Gastrocnemius medialis (tissue), 4 donors: ENCODE data around the gene WDR46. TPM values are rescaled to one million over a fixed set of nuclear protein-coding genes. Genes with fewer than 3 reads are reported as not detected.
A peak's percentile ranks its signal among the peaks of the same experiment; 100 is the strongest.
"Not testable (repeated sequence)": the region's sequence is repeated elsewhere in the genome, so short reads cannot be mapped to it uniquely, and the experiment has no call there.

ENCODE experiments used
- ATAC-seq, 2 donors: fragments of 150-250 bp; one replicate each; pipeline ENCODE4 v1.9.1; 2016
- DNase-seq, 2 donors: peaks; one replicate each; pipeline ENCODE4 v3.0.0-alpha.2; 2019
- H3K27ac ChIP-seq, 4 donors: fragments of 200-600 bp; sonication (generic); 1 replicate in 1 of 4; 2 replicates in 3 of 4; pipeline ENCODE4 v1.5.1; 2016 to 2018; ENCODE audit warnings: mild to moderate bottlenecking in 2 of 4, moderate library complexity in 1 of 4
- H3K27me3 ChIP-seq, 3 donors: fragments of 200-600 bp; sonication (generic) in 2 of 3; 1 replicate in 1 of 3; 2 replicates in 2 of 3; pipeline versions ENCODE4 v1.5.1 to v1.6.0; 2016 to 2019; ENCODE audit warnings: mild to moderate bottlenecking in 1 of 3, moderate library complexity in 1 of 3
- H3K36me3 ChIP-seq, 2 donors: fragments of 200-600 bp; sonication (generic) in 1 of 2; one replicate each; pipeline ENCODE4 v1.5.1; 2017 to 2018
- H3K4me1 ChIP-seq, 2 donors: fragments of 200-600 bp; sonication (generic) in 1 of 2; one replicate each; pipeline ENCODE4 v1.5.1; 2016 to 2017; ENCODE audit warnings: mild to moderate bottlenecking in 2 of 2
- H3K4me3 ChIP-seq, 4 donors: fragments of 200-600 bp; sonication (generic) in 3 of 4; 1 replicate in 1 of 4; 2 replicates in 3 of 4; pipeline ENCODE4 v1.5.1; 2016 to 2019; ENCODE audit warnings: mild to moderate bottlenecking in 2 of 4
- H3K9me3 ChIP-seq, 3 donors: fragments of 200-600 bp; sonication (generic) in 2 of 3; 1 replicate in 1 of 3; 2 replicates in 2 of 3; pipeline ENCODE4 v1.5.1; 2016 to 2019
- POLR2A ChIP-seq, 2 donors: fragments of 450-650 bp; IDR thresholded peaks; one replicate each; pipeline ENCODE4 v1.6.1; 2017; ENCODE audit warnings: antibody characterized with exemption in 2 of 2, mild to moderate bottlenecking in 2 of 2, moderate library complexity in 2 of 2
- in situ Hi-C, 4 donors: fragments of 200-750 bp; cut with MboI; loops; one replicate each; pipeline versions ENCODE4 v1.15.0 to v1.8.0; 2017; ENCODE audit warnings: low sequenced_read_pairs in 4 of 4
- intact Hi-C: fragments of 100-400 bp; cut with DNase I; formaldehyde crosslinking; loops from one replicate; pipeline ENCODE4 v1.15.1; 2023; ENCODE audit warnings: low total_unique reads
- total RNA-seq, 4 donors: library from RNA; depleted of rRNA; stranded (reverse); fragments of >200 nt; gene quantifications; one replicate each; pipeline versions ENCODE4 v1.1.0 to v1.2.3, GENCODE V29; 2016
- TF ChIP-seq, protein P1 (sequence below), 5 experiments: fragments of 450-650 bp in 3 of 5; fragments of 200-600 bp in 2 of 5; sonication (generic) in 2 of 5; IDR thresholded peaks in 4 of 5; conservative IDR thresholded peaks in 1 of 5; 1 replicate in 4 of 5; 2 replicates in 1 of 5; pipeline ENCODE4 v1.5.1; 2016 to 2019; ENCODE audit warnings: antibody characterized with exemption in 5 of 5, mild to moderate bottlenecking in 3 of 5, moderate library complexity in 3 of 5

The WDR46 gene
- total RNA-seq, 4 donors from 2014 or later: 34.5 to 57.3 (median 49.1) TPM

DNA sequence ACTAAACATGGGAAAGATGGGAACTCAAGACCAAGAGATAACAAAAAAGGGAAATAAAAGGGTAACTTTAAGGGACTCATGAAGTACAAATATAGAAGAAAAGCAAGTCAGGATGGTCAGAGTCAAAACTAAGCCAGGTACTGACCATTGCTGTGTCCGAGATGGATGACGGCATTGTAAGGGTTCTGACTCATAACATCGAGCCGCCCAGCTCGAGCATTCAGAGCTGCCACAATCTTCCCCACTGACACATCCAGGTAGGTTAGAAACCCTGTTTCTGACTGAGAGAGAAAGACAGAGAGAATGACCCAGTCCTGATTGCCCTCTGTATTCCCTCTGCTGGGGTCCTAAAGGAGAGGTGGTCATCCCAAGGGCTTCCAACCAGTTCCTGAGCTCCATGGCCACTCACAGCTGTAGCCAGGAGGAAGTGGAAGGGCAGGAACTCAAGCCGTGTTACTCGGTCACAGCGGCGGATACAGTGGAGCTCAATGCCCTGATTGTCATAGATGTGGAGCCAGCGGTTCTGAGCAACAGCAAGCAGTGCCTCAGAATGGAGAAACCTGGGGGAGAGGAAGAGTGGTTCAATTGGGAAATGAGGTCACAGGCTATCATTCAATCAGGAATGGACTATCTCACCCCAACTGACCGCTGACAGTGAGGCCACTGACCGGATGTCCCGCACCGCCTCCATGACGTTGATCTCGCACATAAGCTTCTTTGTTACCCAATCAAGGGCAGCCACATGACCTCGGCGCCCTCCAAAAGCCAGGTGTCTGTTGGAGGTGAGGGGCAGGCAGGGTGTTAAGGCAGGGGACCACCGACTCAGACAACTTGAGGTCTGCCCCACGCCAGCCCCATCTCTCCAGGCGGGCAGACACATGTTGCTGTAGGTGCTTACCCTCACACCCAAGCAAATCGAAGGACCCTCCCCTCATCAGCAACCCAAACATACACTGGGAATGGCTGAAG is 1.8 kb downstream of the WDR46 start:
- no peak overlapping the region for H3K4me3 ChIP-seq
- ATAC-seq: no peak
- H3K27ac ChIP-seq: no peak overlapping the region
- intact Hi-C loops (loop anchor here (5.0 kb wide), 1 partner anchor 140 kb away; no protein-coding TSS in a partner anchor), in situ Hi-C loops (loop anchor here in 1 of 4 donors (25.0 kb wide), 1 partner anchor 1425 kb away; the partner anchor contains the start of gene NEU1)
- peaks cover 18% of the 10 kb centered on the region in 2 donors for H3K4me1 ChIP-seq
- H3K9me3 ChIP-seq: no peaks in the 10 kb centered on the region
- H3K27me3 ChIP-seq: no peaks in the 10 kb centered on the region
- TF ChIP-seq POLR2A (IDR thresholded peaks at IDR 0.05): no peak
- TF ChIP-seq, protein P1, sequence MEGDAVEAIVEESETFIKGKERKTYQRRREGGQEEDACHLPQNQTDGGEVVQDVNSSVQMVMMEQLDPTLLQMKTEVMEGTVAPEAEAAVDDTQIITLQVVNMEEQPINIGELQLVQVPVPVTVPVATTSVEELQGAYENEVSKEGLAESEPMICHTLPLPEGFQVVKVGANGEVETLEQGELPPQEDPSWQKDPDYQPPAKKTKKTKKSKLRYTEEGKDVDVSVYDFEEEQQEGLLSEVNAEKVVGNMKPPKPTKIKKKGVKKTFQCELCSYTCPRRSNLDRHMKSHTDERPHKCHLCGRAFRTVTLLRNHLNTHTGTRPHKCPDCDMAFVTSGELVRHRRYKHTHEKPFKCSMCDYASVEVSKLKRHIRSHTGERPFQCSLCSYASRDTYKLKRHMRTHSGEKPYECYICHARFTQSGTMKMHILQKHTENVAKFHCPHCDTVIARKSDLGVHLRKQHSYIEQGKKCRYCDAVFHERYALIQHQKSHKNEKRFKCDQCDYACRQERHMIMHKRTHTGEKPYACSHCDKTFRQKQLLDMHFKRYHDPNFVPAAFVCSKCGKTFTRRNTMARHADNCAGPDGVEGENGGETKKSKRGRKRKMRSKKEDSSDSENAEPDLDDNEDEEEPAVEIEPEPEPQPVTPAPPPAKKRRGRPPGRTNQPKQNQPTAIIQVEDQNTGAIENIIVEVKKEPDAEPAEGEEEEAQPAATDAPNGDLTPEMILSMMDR (IDR thresholded peaks at IDR 0.05 in 4 of 5, conservative IDR thresholded peaks at IDR 0.05 in 1 of 5): no peak
- DNase-seq: no peak
- peaks cover 2 to 69% of the 10 kb centered on the region in 2 donors for H3K36me3 ChIP-seq

DNA sequence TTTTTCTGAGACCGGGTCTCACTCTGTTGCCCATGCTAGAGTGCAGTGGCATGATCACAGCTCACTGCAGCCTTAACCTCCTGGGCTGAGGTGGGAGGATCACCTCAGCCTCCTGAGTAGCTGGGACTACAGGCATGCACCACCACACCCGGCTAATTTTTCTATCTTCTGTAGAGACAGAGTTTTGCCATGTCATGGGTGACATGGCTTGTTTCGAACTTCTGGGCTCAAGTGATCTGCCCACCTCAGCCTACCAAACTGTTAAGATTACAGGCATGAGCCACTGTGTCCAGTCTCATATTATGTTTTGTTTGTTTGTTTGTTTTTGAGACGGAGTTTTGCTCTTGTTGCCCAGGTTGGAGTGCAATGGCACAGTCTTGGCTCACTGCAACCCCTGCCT is 3.8 kb downstream of the WDR46 start:
- not testable (repeated sequence) for DNase-seq, H3K4me3 ChIP-seq, H3K9me3 ChIP-seq, H3K27me3 ChIP-seq, ATAC-seq, H3K27ac ChIP-seq
- intact Hi-C loops: loop anchor here (5.0 kb wide), 1 partner anchor 142 kb away; no protein-coding TSS in a partner anchor
- peaks cover 0 to 59% of the 10 kb centered on the region in 2 donors for H3K36me3 ChIP-seq
- peaks cover 15% of the 10 kb centered on the region in 2 donors for H3K4me1 ChIP-seq
- in situ Hi-C loops: loop anchor here in 1 of 4 donors (25.0 kb wide), 1 partner anchor 1423 kb away; the partner anchor contains the start of gene NEU1

DNA sequence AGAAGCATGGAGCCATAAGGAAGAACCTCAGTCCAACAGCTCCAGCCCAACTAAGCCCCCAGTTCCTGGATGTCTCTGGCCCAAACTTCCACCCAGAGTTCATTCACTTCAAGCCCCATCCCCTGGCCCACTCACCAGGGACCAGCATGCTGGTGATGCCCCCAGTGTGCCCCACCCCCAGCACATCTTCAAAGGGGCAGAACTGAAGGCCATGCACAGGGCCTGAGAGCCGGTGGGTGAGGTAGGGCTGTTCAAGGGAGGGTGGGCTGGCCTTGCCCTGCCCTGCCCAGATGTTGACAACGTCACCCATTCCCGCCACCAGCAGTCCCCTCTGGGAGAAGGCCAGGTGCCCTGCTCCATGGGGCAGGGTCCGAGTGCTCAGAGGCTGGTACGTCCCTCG is 8.5 kb downstream of the WDR46 start:
- no peak overlapping the region for H3K4me3 ChIP-seq
- intact Hi-C loops: no loop called here
- in situ Hi-C loops: loop anchor here in 1 of 4 donors (25.0 kb wide), 1 partner anchor 1418 kb away; the partner anchor contains the start of gene NEU1
- TF ChIP-seq, protein P1 (IDR thresholded peaks at IDR 0.05 in 4 of 5, conservative IDR thresholded peaks at IDR 0.05 in 1 of 5): no peak
- TF ChIP-seq POLR2A (IDR thresholded peaks at IDR 0.05): no peak
- H3K36me3 ChIP-seq: peaks cover 0 to 50% of the 10 kb centered on the region in 2 donors
- H3K9me3 ChIP-seq: no peaks in the 10 kb centered on the region
- no peaks in the 10 kb centered on the region for H3K27me3 ChIP-seq
- H3K4me1 ChIP-seq: peaks cover 23 to 38% of the 10 kb centered on the region in 2 donors
- peak overlapping the region in 3 of 4 donors; percentile 10 to 81 (median 40) for H3K27ac ChIP-seq
- ATAC-seq (no peak), DNase-seq (no peak)

DNA sequence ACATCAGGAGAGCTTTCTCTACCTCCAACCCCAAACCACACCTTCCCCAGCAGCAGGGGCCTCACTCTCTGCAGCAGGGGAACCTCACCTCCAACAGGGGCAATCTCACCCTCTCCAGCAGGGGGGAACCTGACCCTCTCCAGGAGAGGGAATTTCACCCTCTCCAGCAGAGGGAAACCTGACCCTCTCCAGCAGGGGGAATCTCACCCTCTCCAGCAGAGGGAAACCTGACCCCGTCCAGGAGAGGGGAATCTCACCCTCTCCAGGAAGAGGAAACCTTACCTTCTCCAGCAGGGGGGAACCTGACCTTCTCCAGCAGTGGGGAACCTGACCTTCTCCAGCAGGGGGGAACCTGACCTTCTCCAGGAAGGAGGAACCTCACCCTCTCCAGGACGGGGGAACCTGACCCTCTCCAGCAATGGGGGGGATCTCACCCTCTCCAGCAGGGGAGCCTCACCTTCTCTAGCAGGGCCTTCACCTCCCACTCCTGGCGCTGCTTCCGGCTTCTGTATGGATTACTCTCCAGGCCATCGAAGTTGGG is 9.0 kb downstream of the WDR46 start:
- peak overlapping the region in 3 of 4 donors; percentile 10 to 81 (median 40) for H3K27ac ChIP-seq
- peaks cover 24 to 43% of the 10 kb centered on the region in 2 donors for H3K4me1 ChIP-seq
- intact Hi-C loops (loop anchor here (10.0 kb wide), 1 partner anchor 1105 kb away; the partner anchor contains the start of genes AGPAT1 and RNF5), in situ Hi-C loops (loop anchor here in 1 of 4 donors (25.0 kb wide), 1 partner anchor 1418 kb away; the partner anchor contains the start of gene NEU1)
- peak; percentile 60 to 76 for ATAC-seq
- H3K9me3 ChIP-seq: no peaks in the 10 kb centered on the region
- H3K4me3 ChIP-seq: no peak overlapping the region
- peaks cover 0 to 50% of the 10 kb centered on the region in 2 donors for H3K36me3 ChIP-seq
- peak in 1 of 2 donors; percentile 65 for DNase-seq
- TF ChIP-seq, protein P1 (IDR thresholded peaks at IDR 0.05 in 4 of 5, conservative IDR thresholded peaks at IDR 0.05 in 1 of 5): peak in 3 of 5 experiments; percentile 39 to 44 (median 44)
- no peak for TF ChIP-seq POLR2A (IDR thresholded peaks at IDR 0.05)
- H3K27me3 ChIP-seq: no peaks in the 10 kb centered on the region
